Keratinocyte (primary cell): ENCODE results near the gene MS4A15. TPM values are rescaled to one million over a fixed set of nuclear protein-coding genes. Genes with fewer than 3 reads are reported as not detected.

Source experiments
- DNase-seq: peaks from one replicate; pipeline ENCODE4 v3.0.0-alpha.2; 2011; ENCODE audit warnings: low read depth, missing footprints, low spot score
- FAIRE-seq: peaks from 2 replicates; lab custom pipeline; 2011; peaks lifted over from hg19 to GRCh38; lab: Jason Lieb, UNC
- H2AFZ ChIP-seq: 2 replicates; pipeline ENCODE4 v1.6.0; 2012; ENCODE audit warnings: low read length, control low read depth, inconsistent platforms; ENCODE audit not compliant: control insufficient read depth
- H3K27ac ChIP-seq: 2 replicates; pipeline ENCODE4 v1.5.1; 2011; ENCODE audit warnings: low read length; ENCODE audit not compliant: control insufficient read depth, insufficient read depth
- H3K27me3 ChIP-seq: 3 replicates; pipeline ENCODE4 v1.6.0; 2011; ENCODE audit warnings: low read length; ENCODE audit not compliant: control insufficient read depth, insufficient read depth; ENCODE audit errors: extremely low read depth
- H3K36me3 ChIP-seq, 2 experiments: 2 replicates in 1 of 2; 3 replicates in 1 of 2; pipeline ENCODE4 v1.5.1; 2011; ENCODE audit warnings: low read length in 2 of 2, mild to moderate bottlenecking in 1 of 2; ENCODE audit not compliant: control insufficient read depth in 2 of 2, insufficient read depth in 2 of 2; ENCODE audit errors: extremely low read depth in 1 of 2
- H3K4me1 ChIP-seq: 3 replicates; pipeline ENCODE4 v1.5.1; 2011; ENCODE audit warnings: low read length; ENCODE audit not compliant: control insufficient read depth, insufficient read depth; ENCODE audit errors: extremely low read depth
- H3K4me2 ChIP-seq: 3 replicates; pipeline ENCODE4 v1.6.0; 2011; ENCODE audit warnings: low read depth, low read length; ENCODE audit not compliant: control insufficient read depth, insufficient read depth; ENCODE audit errors: extremely low read depth
- H3K4me3 ChIP-seq, 3 experiments: fragments of 200-600 bp in 1 of 3; sonication (generic) in 1 of 3; 2 replicates in 2 of 3; 3 replicates in 1 of 3; pipeline ENCODE4 v1.5.1; 2011 to 2016; ENCODE audit warnings: low read length in 3 of 3, mild to moderate bottlenecking in 3 of 3, control low read depth in 2 of 3, inconsistent platforms in 1 of 3, low read depth in 1 of 3, mixed read lengths in 1 of 3, mixed run types in 1 of 3, moderate library complexity in 1 of 3; ENCODE audit not compliant: control insufficient read depth in 2 of 3, insufficient read depth in 2 of 3; ENCODE audit errors: extremely low read depth in 1 of 3
- H3K79me2 ChIP-seq: 2 replicates; pipeline ENCODE4 v1.6.0; 2012; ENCODE audit warnings: low read length; ENCODE audit not compliant: control insufficient read depth, insufficient read depth
- H3K9ac ChIP-seq: 3 replicates; pipeline ENCODE4 v1.6.0; 2011; ENCODE audit warnings: low read length; ENCODE audit not compliant: control insufficient read depth, insufficient read depth; ENCODE audit errors: extremely low read depth
- H3K9me1 ChIP-seq: 3 replicates; pipeline ENCODE4 v1.6.0; 2011; ENCODE audit warnings: low read length; ENCODE audit not compliant: control insufficient read depth, insufficient read depth; ENCODE audit errors: extremely low read depth
- H3K9me3 ChIP-seq: 2 replicates; pipeline ENCODE4 v1.5.1; 2012; ENCODE audit warnings: low read depth, low read length; ENCODE audit not compliant: control insufficient read depth
- H4K20me1 ChIP-seq: 3 replicates; pipeline ENCODE4 v1.6.0; 2011; ENCODE audit warnings: low read length; ENCODE audit not compliant: control insufficient read depth, insufficient read depth; ENCODE audit errors: extremely low read depth
- EZH2 ChIP-seq: IDR thresholded peaks from one replicate; pipeline ENCODE4 v1.6.1; 2012; ENCODE audit warnings: inconsistent platforms, mild to moderate bottlenecking, low read length, moderate library complexity
- dilution Hi-C: fragments of 300-500 bp; cut with MboI; formaldehyde crosslinking; loops from one replicate; pipeline ENCODE4 v1.7.0; 2020; ENCODE audit warnings: low sequenced_read_pairs; ENCODE audit not compliant: extremely low pct_ligation_motif_present
- polyA plus RNA-seq, 5 experiments: library from polyadenylated mRNA; depleted of rRNA in 3 of 5; stranded (reverse) in 3 of 5; stranded (forward) in 1 of 5; unstranded in 1 of 5; fragments of >200 nt; gene quantifications; 1 replicate in 1 of 5; 2 replicates in 3 of 5; 3 replicates in 1 of 5; pipeline versions ENCODE4 v1.2.1 to v1.2.3, GENCODE V29; 2011 to 2012; ENCODE audit warnings: missing spikeins in 2 of 5, low read depth in 1 of 5, low replicate concordance in 1 of 5
- TF ChIP-seq, protein P1 (sequence below), 3 experiments: IDR thresholded peaks in 1 of 3; conservative IDR thresholded peaks in 1 of 3; optimal IDR thresholded peaks in 1 of 3; 2 replicates in 2 of 3; 3 replicates in 1 of 3; pipeline versions ENCODE3 to v1.5.1; 2011; ENCODE audit warnings: low read length in 3 of 3, mild to moderate bottlenecking in 3 of 3, moderate library complexity in 2 of 3, control low read depth in 1 of 3, inconsistent platforms in 1 of 3; ENCODE audit not compliant: insufficient read depth in 2 of 3; ENCODE audit errors: extremely low read depth in 1 of 3

MS4A15 gene
- polyA plus RNA-seq, 1 donor (not counting 4 experiments of a cell fraction or from before 2014, with no cell fraction given), result 0.03 TPM

DNA sequence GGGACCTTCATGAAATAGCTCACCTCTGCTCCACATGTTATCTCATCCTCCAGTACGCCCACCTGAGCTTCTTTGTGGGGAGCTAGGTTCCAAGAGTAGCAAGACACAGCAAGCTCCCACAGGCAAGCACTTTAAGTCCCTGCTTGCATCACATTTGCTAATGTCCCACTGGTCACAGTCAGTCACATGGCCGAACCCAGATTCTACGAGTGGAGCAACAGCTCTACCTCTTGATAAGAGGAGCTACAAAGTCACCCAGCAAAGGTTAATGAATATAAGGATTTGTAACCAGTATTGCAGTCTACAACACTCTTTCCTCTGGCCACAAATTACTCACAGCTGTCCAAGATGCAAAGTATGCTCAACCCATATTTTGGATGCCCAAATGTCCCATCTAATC is 15.2 kb upstream of the MS4A15 start:
- H3K4me1 ChIP-seq, result no peaks in the 10 kb centered on the region
- no peaks in the 10 kb centered on the region for H4K20me1 ChIP-seq
- FAIRE-seq (no peak), DNase-seq (no peak)
- H3K79me2 ChIP-seq, result no peaks in the 10 kb centered on the region
- no peaks in the 10 kb centered on the region for H3K9me1 ChIP-seq
- dilution Hi-C loops, result no loop called here
- H3K4me3 ChIP-seq, result no peak overlapping the region
- H3K27ac ChIP-seq, result no peak overlapping the region
- no peaks in the 10 kb centered on the region for H3K36me3 ChIP-seq
- H3K4me2 ChIP-seq, result no peak overlapping the region
- H3K9me3 ChIP-seq, result no peaks in the 10 kb centered on the region
- H3K27me3 ChIP-seq, result no peaks in the 10 kb centered on the region
- no peak overlapping the region for H3K9ac ChIP-seq
- H2AFZ ChIP-seq, result no peak overlapping the region
- TF ChIP-seq, protein P1, sequence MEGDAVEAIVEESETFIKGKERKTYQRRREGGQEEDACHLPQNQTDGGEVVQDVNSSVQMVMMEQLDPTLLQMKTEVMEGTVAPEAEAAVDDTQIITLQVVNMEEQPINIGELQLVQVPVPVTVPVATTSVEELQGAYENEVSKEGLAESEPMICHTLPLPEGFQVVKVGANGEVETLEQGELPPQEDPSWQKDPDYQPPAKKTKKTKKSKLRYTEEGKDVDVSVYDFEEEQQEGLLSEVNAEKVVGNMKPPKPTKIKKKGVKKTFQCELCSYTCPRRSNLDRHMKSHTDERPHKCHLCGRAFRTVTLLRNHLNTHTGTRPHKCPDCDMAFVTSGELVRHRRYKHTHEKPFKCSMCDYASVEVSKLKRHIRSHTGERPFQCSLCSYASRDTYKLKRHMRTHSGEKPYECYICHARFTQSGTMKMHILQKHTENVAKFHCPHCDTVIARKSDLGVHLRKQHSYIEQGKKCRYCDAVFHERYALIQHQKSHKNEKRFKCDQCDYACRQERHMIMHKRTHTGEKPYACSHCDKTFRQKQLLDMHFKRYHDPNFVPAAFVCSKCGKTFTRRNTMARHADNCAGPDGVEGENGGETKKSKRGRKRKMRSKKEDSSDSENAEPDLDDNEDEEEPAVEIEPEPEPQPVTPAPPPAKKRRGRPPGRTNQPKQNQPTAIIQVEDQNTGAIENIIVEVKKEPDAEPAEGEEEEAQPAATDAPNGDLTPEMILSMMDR (optimal IDR thresholded peaks at IDR 0.05 in 1 of 3, IDR thresholded peaks at IDR 0.05 in 1 of 3, conservative IDR thresholded peaks at IDR 0.05 in 1 of 3; ENCODE audit: extremely low read depth in 1 of 3, insufficient read depth in 2 of 3, low read length in 3 of 3), result no peak
- no peak for TF ChIP-seq EZH2

DNA sequence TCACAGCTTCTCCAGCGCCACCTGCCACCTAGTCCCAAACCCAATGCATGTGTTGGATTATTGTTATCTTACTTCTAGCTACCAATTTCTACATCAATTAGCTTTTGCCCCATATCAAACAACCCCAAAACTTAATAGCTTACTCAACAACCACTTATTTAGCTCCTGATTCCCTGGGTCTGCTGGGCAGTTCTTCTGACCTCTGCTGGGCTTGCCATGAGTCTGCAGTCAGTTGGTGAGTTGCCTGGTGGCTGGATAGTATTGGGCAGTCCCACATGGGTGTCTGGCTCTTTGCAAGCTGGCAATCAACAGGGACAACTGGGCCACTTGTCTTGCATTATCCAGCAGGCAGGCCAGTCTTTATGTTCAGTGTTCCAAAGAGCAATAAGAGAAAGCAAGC is 13.6 kb upstream of the MS4A15 start:
- no peaks in the 10 kb centered on the region for H3K79me2 ChIP-seq
- no peak for TF ChIP-seq EZH2
- TF ChIP-seq, protein P1 (optimal IDR thresholded peaks at IDR 0.05 in 1 of 3, IDR thresholded peaks at IDR 0.05 in 1 of 3, conservative IDR thresholded peaks at IDR 0.05 in 1 of 3; ENCODE audit: extremely low read depth in 1 of 3, insufficient read depth in 2 of 3, low read length in 3 of 3), result no peak
- H3K4me2 ChIP-seq, result no peak overlapping the region
- H3K36me3 ChIP-seq, result no peaks in the 10 kb centered on the region
- no peak overlapping the region for H2AFZ ChIP-seq
- H3K9me3 ChIP-seq, result peaks cover 5% of the 10 kb centered on the region
- H3K9ac ChIP-seq, result no peak overlapping the region
- H4K20me1 ChIP-seq, result no peaks in the 10 kb centered on the region
- dilution Hi-C loops, result no loop called here
- no peaks in the 10 kb centered on the region for H3K4me1 ChIP-seq
- H3K4me3 ChIP-seq, result no peak overlapping the region
- no peaks in the 10 kb centered on the region for H3K9me1 ChIP-seq
- H3K27ac ChIP-seq, result no peak overlapping the region
- no peaks in the 10 kb centered on the region for H3K27me3 ChIP-seq
- DNase-seq, result no peak
- no peak for FAIRE-seq
